ENCODE data around the gene PRKCH. TPM values are rescaled to one million over a fixed set of nuclear protein-coding genes. Genes with fewer than 3 reads are reported as not detected.

PRKCH gene
- total and polyA plus RNA-seq, 2 experiments from 2014 or later = 2.4 to 3.5 TPM

GRCh38 chr14:61543946-61544345, 222.6 kb downstream of the PRKCH start:
- Histone ChIP-seq H3K4me3 (no peak overlapping the region), H4K20me1 (ENCODE audit: insufficient read depth) (no peaks in the 10 kb centered on the region), H3K4me1 (ENCODE audit: insufficient read depth) (peaks cover 51% of the 10 kb centered on the region), H2AFZ (peak overlapping the region; percentile 60), H3K79me2 (ENCODE audit: insufficient read depth) (peaks cover 42% of the 10 kb centered on the region), H3K9me3 (ENCODE audit: low read depth) (no peaks in the 10 kb centered on the region), H3K36me3 (ENCODE audit: low read depth) (no peaks in the 10 kb centered on the region), H3K27me3 (replicated peaks; ENCODE audit: insufficient read depth) (no peaks in the 10 kb centered on the region), H3K9me2 (ENCODE audit: insufficient read depth) (no peaks in the 10 kb centered on the region), H3F3A (ENCODE audit: insufficient read depth) (peaks cover 31% of the 10 kb centered on the region), H3K4me2 (ENCODE audit: unreplicated experiment) (no peak overlapping the region), H3K27ac (peak overlapping the region; percentile 70), H3K9ac (peak overlapping the region; percentile 54; the same call in 1 of the 2 replicates)
- DNase-seq = no peak
- no peak for TF ChIP-seq EZH2phosphoT487 (IDR thresholded peaks at IDR 0.05; ENCODE audit: insufficient read depth, low read depth)
- no peak for TF ChIP-seq EZH2 (IDR thresholded peaks at IDR 0.05; ENCODE audit: insufficient read depth, poor library complexity, severe bottlenecking)
- 74 to 85% methylated on average over 7 of the region's 7 CpGs for WGBS, 2 experiments (ENCODE audit: low coverage in 1 of 2, low lambda C conversion rate in 2 of 2, missing lambda C conversion rate in 2 of 2)
- in situ Hi-C loops (cut with MboI) = no loop called here

GRCh38 chr14:61544448-61545330, 223.3 kb downstream of the PRKCH start:
- H3K4me3 ChIP-seq = no peak overlapping the region
- in situ Hi-C loops (cut with MboI) = no loop called here
- peak overlapping the region; percentile 70 for H3K27ac ChIP-seq

GRCh38 chr14:61545726-61546455, 224.5 kb downstream of the PRKCH start:
- H3K9ac ChIP-seq = no peak overlapping the region
- H4K20me1 ChIP-seq (ENCODE audit: insufficient read depth) = no peaks in the 10 kb centered on the region
- H3K36me3 ChIP-seq (ENCODE audit: low read depth) = no peaks in the 10 kb centered on the region
- WGBS, 2 experiments (ENCODE audit: low coverage in 1 of 2, low lambda C conversion rate in 2 of 2, missing lambda C conversion rate in 2 of 2) = 61 to 63% methylated on average over 7 of the region's 7 CpGs
- no peak for DNase-seq
- TF ChIP-seq EZH2phosphoT487 (IDR thresholded peaks at IDR 0.05; ENCODE audit: insufficient read depth, low read depth) (no peak), EZH2 (IDR thresholded peaks at IDR 0.05; ENCODE audit: insufficient read depth, poor library complexity, severe bottlenecking) (no peak)
- peaks cover 43% of the 10 kb centered on the region for H3K79me2 ChIP-seq (ENCODE audit: insufficient read depth)
- no peaks in the 10 kb centered on the region for H3K9me3 ChIP-seq (ENCODE audit: low read depth)
- H2AFZ ChIP-seq = no peak overlapping the region
- in situ Hi-C loops (cut with MboI) = no loop called here
- H3K27me3 ChIP-seq (replicated peaks; ENCODE audit: insufficient read depth) = no peaks in the 10 kb centered on the region
- H3K27ac ChIP-seq = peak overlapping the region; percentile 94; the same call in 1 of the 2 replicates
- no peaks in the 10 kb centered on the region for H3K9me2 ChIP-seq (ENCODE audit: insufficient read depth)
- peaks cover 51% of the 10 kb centered on the region for H3K4me1 ChIP-seq (ENCODE audit: insufficient read depth)
- peaks cover 48% of the 10 kb centered on the region for H3F3A ChIP-seq (ENCODE audit: insufficient read depth)
- no peak overlapping the region for H3K4me3 ChIP-seq
- H3K4me2 ChIP-seq (ENCODE audit: unreplicated experiment) = no peak overlapping the region

More at GRCh38 chr14:61544448-61545330, 223.3 kb downstream of the PRKCH start:
- Histone ChIP-seq H3K36me3 (ENCODE audit: low read depth) (no peaks in the 10 kb centered on the region), H2AFZ (peak overlapping the region; percentile 60; the same call in 1 of the 2 replicates), H4K20me1 (ENCODE audit: insufficient read depth) (no peaks in the 10 kb centered on the region), H3K4me1 (ENCODE audit: insufficient read depth) (peaks cover 51% of the 10 kb centered on the region), H3F3A (ENCODE audit: insufficient read depth) (peaks cover 36% of the 10 kb centered on the region), H3K4me2 (ENCODE audit: unreplicated experiment) (no peak overlapping the region), H3K9me2 (ENCODE audit: insufficient read depth) (no peaks in the 10 kb centered on the region), H3K27me3 (replicated peaks; ENCODE audit: insufficient read depth) (no peaks in the 10 kb centered on the region), H3K79me2 (ENCODE audit: insufficient read depth) (peaks cover 43% of the 10 kb centered on the region), H3K9me3 (ENCODE audit: low read depth) (no peaks in the 10 kb centered on the region), H3K9ac (0 out of 2 replicates have a peak overlapping the region, but pooled peaks have one; percentile 8)
- TF ChIP-seq EZH2 (IDR thresholded peaks at IDR 0.05; ENCODE audit: insufficient read depth, poor library complexity, severe bottlenecking) = no peak
- no peak for TF ChIP-seq EZH2phosphoT487 (IDR thresholded peaks at IDR 0.05; ENCODE audit: insufficient read depth, low read depth)
- DNase-seq = no peak
- 58 to 61% methylated on average over 14 of the region's 14 CpGs for WGBS, 2 experiments (ENCODE audit: low coverage in 1 of 2, low lambda C conversion rate in 2 of 2, missing lambda C conversion rate in 2 of 2)

Measured in GM23248 (cell line).